C4-2B (cell line): ENCODE data around the gene MTHFD2L.

Source experiments
- ZFX ChIP-seq: fragments of 450-650 bp; IDR thresholded peaks from 2 replicates; pipeline ENCODE4 v1.6.1; 2017
- TF ChIP-seq, protein P1 (sequence below): fragments of 450-650 bp; conservative IDR thresholded peaks from 2 replicates; pipeline ENCODE4 v1.5.1; 2017; ENCODE audit warnings: mild to moderate bottlenecking

DNA sequence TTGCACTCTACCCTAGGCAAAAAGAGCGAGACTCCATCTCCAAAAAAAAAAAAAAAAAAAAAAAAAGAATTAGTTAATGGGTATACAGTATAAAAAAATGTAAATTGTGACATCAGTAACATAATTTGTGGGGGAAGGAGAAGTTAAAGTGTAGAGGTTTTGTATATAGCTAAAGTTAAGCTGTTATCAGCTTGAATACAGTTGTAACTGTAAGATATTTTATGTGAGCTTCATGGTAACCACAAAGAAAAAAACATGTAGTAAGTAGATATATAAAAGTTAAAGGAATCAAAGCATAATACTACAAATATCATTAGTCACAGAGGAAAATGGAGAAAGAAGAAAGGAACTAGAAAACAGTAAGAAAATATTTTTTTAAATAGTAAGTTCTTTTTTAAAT, 97.2 kb downstream of the MTHFD2L start:
- TF ChIP-seq, protein P1, sequence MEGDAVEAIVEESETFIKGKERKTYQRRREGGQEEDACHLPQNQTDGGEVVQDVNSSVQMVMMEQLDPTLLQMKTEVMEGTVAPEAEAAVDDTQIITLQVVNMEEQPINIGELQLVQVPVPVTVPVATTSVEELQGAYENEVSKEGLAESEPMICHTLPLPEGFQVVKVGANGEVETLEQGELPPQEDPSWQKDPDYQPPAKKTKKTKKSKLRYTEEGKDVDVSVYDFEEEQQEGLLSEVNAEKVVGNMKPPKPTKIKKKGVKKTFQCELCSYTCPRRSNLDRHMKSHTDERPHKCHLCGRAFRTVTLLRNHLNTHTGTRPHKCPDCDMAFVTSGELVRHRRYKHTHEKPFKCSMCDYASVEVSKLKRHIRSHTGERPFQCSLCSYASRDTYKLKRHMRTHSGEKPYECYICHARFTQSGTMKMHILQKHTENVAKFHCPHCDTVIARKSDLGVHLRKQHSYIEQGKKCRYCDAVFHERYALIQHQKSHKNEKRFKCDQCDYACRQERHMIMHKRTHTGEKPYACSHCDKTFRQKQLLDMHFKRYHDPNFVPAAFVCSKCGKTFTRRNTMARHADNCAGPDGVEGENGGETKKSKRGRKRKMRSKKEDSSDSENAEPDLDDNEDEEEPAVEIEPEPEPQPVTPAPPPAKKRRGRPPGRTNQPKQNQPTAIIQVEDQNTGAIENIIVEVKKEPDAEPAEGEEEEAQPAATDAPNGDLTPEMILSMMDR = no peak
- TF ChIP-seq ZFX = no peak
